ENCODE results near the gene PCNX2.

GRCh38 chr1:233135833-233136232, 159.7 kb downstream of the PCNX2 start:
- TF ChIP-seq, protein P1, sequence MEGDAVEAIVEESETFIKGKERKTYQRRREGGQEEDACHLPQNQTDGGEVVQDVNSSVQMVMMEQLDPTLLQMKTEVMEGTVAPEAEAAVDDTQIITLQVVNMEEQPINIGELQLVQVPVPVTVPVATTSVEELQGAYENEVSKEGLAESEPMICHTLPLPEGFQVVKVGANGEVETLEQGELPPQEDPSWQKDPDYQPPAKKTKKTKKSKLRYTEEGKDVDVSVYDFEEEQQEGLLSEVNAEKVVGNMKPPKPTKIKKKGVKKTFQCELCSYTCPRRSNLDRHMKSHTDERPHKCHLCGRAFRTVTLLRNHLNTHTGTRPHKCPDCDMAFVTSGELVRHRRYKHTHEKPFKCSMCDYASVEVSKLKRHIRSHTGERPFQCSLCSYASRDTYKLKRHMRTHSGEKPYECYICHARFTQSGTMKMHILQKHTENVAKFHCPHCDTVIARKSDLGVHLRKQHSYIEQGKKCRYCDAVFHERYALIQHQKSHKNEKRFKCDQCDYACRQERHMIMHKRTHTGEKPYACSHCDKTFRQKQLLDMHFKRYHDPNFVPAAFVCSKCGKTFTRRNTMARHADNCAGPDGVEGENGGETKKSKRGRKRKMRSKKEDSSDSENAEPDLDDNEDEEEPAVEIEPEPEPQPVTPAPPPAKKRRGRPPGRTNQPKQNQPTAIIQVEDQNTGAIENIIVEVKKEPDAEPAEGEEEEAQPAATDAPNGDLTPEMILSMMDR (conservative IDR thresholded peaks at IDR 0.05 in 1 of 2, IDR thresholded peaks at IDR 0.05 in 1 of 2; ENCODE audit: low read depth in 1 of 2, low read length in 2 of 2): no peak
- TF ChIP-seq EZH2 (IDR thresholded peaks at IDR 0.05; ENCODE audit: low read length, missing control alignments): no peak
